HepG2 (cell line): ENCODE measurements around the gene ATM. TPM values are rescaled to one million over a fixed set of nuclear protein-coding genes. Genes with fewer than 3 reads are reported as not detected.

Experiments used
- ATAC-seq: fragments of 200-7000 bp; cut with Tn5 transposase; 3 replicates; pipeline ENCODE4 v1.9.1; 2020; ENCODE audit warnings: mild to moderate bottlenecking, moderate library complexity
- BruUV-seq: library from RNA; stranded (reverse); fragments of 400-500 nt; replicated peaks from 2 replicates; lab custom pipeline; 2021; lab: Mats Ljungman, UMichigan
- CTCF ChIA-PET: fragments of 300-600 bp; formaldehyde crosslinking; extraction: SDS; loops from one replicate; lab custom pipeline; 2021; ENCODE audit warnings: low total read pairs, inconsistent platforms, low intra/inter-chr PET ratio; lab: Yijun Ruan, JAX
- POLR2A ChIA-PET: fragments of 350-600 bp; sonication (Branson Sonifier 250); formaldehyde crosslinking; loops from one replicate; lab custom pipeline; 2020; ENCODE audit warnings: antibody characterized with exemption, inconsistent platforms; lab: Yijun Ruan, JAX
- DNase-seq: peaks from one replicate; pipeline ENCODE4 v3.0.0-alpha.2; 2015; ENCODE audit warnings: low spot score
- FAIRE-seq: peaks from 3 replicates; lab custom pipeline; 2011; peaks lifted over from hg19 to GRCh38; lab: Jason Lieb, UNC
- H2AFZ ChIP-seq: one replicate; pipeline ENCODE4 v1.6.1; 2011; ENCODE audit warnings: low read length, inconsistent platforms
- H3K27ac ChIP-seq: fragments of 300-600 bp; 3 replicates; pipeline ENCODE4 v1.8.0; 2011; ENCODE audit warnings: mixed run types, mild to moderate bottlenecking, mixed read lengths, low read length, inconsistent platforms; ENCODE audit not compliant: insufficient read depth; ENCODE audit errors: extremely low read length
- H3K27me3 ChIP-seq, 2 experiments: fragments of 200-600 bp in 1 of 2; 2 replicates in 1 of 2; 3 replicates in 1 of 2; pipeline versions ENCODE4 v1.6.0 to v1.8.0; 2011; ENCODE audit warnings: low read length in 2 of 2, mild to moderate bottlenecking in 2 of 2, moderate library complexity in 2 of 2, inconsistent platforms in 1 of 2; ENCODE audit not compliant: insufficient read depth in 2 of 2, control insufficient read depth in 1 of 2
- H3K36me3 ChIP-seq, 2 experiments: fragments of 200-600 bp in 1 of 2; replicated peaks in 1 of 2; 2 replicates in 1 of 2; 3 replicates in 1 of 2; pipeline versions ENCODE4 v1.5.1 to v1.8.0; 2011; ENCODE audit warnings: low read length in 2 of 2, inconsistent platforms in 1 of 2; ENCODE audit not compliant: insufficient read depth in 2 of 2, control insufficient read depth in 1 of 2
- H3K4me1 ChIP-seq: 2 replicates; pipeline ENCODE4 v1.5.1; 2012; ENCODE audit warnings: low read length, inconsistent platforms; ENCODE audit not compliant: insufficient read depth
- H3K4me2 ChIP-seq: 2 replicates; pipeline ENCODE4 v1.6.0; 2011; ENCODE audit warnings: low read depth, low read length, inconsistent platforms
- H3K4me3 ChIP-seq, 3 experiments: fragments of 200-600 bp in 1 of 3; sonication (generic), shearing (Covaris generic) in 1 of 3; replicated peaks in 1 of 3; 2 replicates each; pipeline ENCODE4 v1.5.1; 2011 to 2016; ENCODE audit warnings: low read length in 3 of 3, inconsistent platforms in 2 of 3, low read depth in 2 of 3, mild to moderate bottlenecking in 2 of 3, control low read depth in 1 of 3, mixed read lengths in 1 of 3; ENCODE audit not compliant: insufficient read depth in 1 of 3
- H3K79me2 ChIP-seq: one replicate; pipeline ENCODE4 v1.6.1; 2011; ENCODE audit warnings: low read length, inconsistent platforms; ENCODE audit not compliant: insufficient read depth
- H3K9ac ChIP-seq: 2 replicates; pipeline ENCODE4 v1.6.0; 2011; ENCODE audit warnings: mild to moderate bottlenecking, low read depth, low read length, inconsistent platforms; ENCODE audit not compliant: insufficient read depth
- H3K9me3 ChIP-seq: 2 replicates; pipeline ENCODE4 v1.5.1; 2012; ENCODE audit warnings: mild to moderate bottlenecking, low read length
- H4K20me1 ChIP-seq: 2 replicates; pipeline ENCODE4 v1.6.0; 2011; ENCODE audit warnings: inconsistent platforms, mild to moderate bottlenecking, low read length, moderate library complexity; ENCODE audit not compliant: insufficient read depth
- ZBTB49 ChIP-seq: sonication (generic); formaldehyde crosslinking; IDR thresholded peaks from 2 replicates; pipeline ENCODE4 v1.4.0; 2020; ENCODE audit warnings: missing genetic modification reagents, borderline replicate concordance
- ZNF260 ChIP-seq: sonication (generic); formaldehyde crosslinking; IDR thresholded peaks from 2 replicates; pipeline ENCODE4 v1.4.0; 2020; ENCODE audit warnings: missing genetic modification reagents, low read depth, mild to moderate bottlenecking, borderline replicate concordance
- ZNF572 ChIP-seq: sonication (generic); formaldehyde crosslinking; IDR thresholded peaks from 2 replicates; pipeline ENCODE4 v1.5.1; 2020; ENCODE audit warnings: mild to moderate bottlenecking, missing genetic modification reagents
- ZNF720 ChIP-seq: sonication (generic); formaldehyde crosslinking; IDR thresholded peaks from 2 replicates; pipeline ENCODE4 v1.4.0; 2020; ENCODE audit warnings: missing genetic modification reagents
- WGBS: methylation state at CpG from one replicate; pipeline ENCODE4 v1.1.6; 2017; ENCODE audit warnings: low lambda C conversion rate; 5-methylcytosine and 5-hydroxymethylcytosine counted together
- in situ Hi-C: cut with HindIII; loops from 2 replicates; pipeline ENCODE4 v1.10.0; 2017; ENCODE audit warnings: low pct_unique_long_range_greater_than_20kb; ENCODE audit not compliant: extremely low pct_ligation_motif_present
- intact Hi-C: fragments of 100-400 bp; cut with micrococcal nuclease; formaldehyde crosslinking; loops from one replicate; pipeline ENCODE4 v1.10.0; 2022; ENCODE audit not compliant: unreplicated experiment
- polyA plus RNA-seq, 8 experiments: library from polyadenylated mRNA; depleted of rRNA in 3 of 8; stranded (reverse) in 7 of 8; unstranded in 1 of 8; fragments of >200 nt; fragmentation: Illumina TruSeq in 4 of 8; extraction: Trizol in 4 of 8; gene quantifications; 2 replicates each; pipeline versions ENCODE4 v1.2.1 to v1.2.3, GENCODE V29; 2011 to 2016; ENCODE audit warnings: low read depth in 4 of 8, missing spikeins in 1 of 8, mixed read lengths in 1 of 8; ENCODE audit not compliant: insufficient read depth in 1 of 8
- total RNA-seq, 5 experiments: library from RNA; depleted of rRNA; stranded (reverse); fragments of >200 nt; fragmentation: Illumina TruSeq; extraction: Trizol; gene quantifications; 2 replicates each; pipeline ENCODE4 v1.2.3, GENCODE V29; 2016; ENCODE audit warnings: low read depth in 1 of 5
- TF ChIP-seq, protein P1 (sequence below): sonication (generic); formaldehyde crosslinking; IDR thresholded peaks from 2 replicates; pipeline ENCODE4 v1.4.0; 2020; ENCODE audit warnings: missing genetic modification reagents, borderline replicate concordance

ATM gene
- total and polyA plus RNA-seq, 2 of the 13 experiments (the other 11 are each of a cell fraction or from before 2014, with no cell fraction given): 40.0 to 71.6 TPM

- TF ChIP-seq, protein P1, sequence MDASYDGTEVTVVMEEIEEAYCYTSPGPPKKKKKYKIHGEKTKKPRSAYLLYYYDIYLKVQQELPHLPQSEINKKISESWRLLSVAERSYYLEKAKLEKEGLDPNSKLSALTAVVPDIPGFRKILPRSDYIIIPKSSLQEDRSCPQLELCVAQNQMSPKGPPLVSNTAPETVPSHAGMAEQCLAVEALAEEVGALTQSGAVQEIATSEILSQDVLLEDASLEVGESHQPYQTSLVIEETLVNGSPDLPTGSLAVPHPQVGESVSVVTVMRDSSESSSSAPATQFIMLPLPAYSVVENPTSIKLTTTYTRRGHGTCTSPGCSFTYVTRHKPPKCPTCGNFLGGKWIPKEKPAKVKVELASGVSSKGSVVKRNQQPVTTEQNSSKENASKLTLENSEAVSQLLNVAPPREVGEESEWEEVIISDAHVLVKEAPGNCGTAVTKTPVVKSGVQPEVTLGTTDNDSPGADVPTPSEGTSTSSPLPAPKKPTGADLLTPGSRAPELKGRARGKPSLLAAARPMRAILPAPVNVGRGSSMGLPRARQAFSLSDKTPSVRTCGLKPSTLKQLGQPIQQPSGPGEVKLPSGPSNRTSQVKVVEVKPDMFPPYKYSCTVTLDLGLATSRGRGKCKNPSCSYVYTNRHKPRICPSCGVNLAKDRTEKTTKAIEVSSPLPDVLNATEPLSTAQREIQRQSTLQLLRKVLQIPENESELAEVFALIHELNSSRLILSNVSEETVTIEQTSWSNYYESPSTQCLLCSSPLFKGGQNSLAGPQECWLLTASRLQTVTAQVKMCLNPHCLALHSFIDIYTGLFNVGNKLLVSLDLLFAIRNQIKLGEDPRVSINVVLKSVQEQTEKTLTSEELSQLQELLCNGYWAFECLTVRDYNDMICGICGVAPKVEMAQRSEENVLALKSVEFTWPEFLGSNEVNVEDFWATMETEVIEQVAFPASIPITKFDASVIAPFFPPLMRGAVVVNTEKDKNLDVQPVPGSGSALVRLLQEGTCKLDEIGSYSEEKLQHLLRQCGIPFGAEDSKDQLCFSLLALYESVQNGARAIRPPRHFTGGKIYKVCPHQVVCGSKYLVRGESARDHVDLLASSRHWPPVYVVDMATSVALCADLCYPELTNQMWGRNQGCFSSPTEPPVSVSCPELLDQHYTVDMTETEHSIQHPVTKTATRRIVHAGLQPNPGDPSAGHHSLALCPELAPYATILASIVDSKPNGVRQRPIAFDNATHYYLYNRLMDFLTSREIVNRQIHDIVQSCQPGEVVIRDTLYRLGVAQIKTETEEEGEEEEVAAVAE (CRISPR knock-in tag): no peak
- TF ChIP-seq ZNF260 (CRISPR knock-in tag) (no peak), ZBTB49 (CRISPR knock-in tag) (no peak)
- TF ChIP-seq, all 625 proteins: peak for 2
These were observed 15.2 kb upstream of the ATM start (continued) for GRCh38 chr11:108207683-108208060.

GRCh38 chr11:108210441-108210840 is 12.4 kb upstream of the ATM start:
- Histone ChIP-seq H3K4me2 (no peak overlapping the region), H3K27ac (no peak overlapping the region), H3K9me3 (no peaks in the 10 kb centered on the region), H3K36me3 (peaks cover 8 to 21% of the 10 kb centered on the region in 2 experiments; a peak in 4 of 5 replicates), H2AFZ (no peak overlapping the region), H3K27me3 (no peaks in the 10 kb centered on the region), H3K4me1 (peaks cover 20% of the 10 kb centered on the region), H3K9ac (no peak overlapping the region), H3K79me2 (peaks cover 29% of the 10 kb centered on the region), H3K4me3 (no peak overlapping the region), H4K20me1 (no peaks in the 10 kb centered on the region; the same call in 1 of the 2 replicates)
- ChIA-PET POLR2A (no interaction called here), CTCF (no interaction called here)
- no TSS peak for BruUV-seq
- intact Hi-C loops (no loop called here), in situ Hi-C loops (no loop called here)
- DNase-seq (no peak), FAIRE-seq (no peak), ATAC-seq (no peak)
- no peak for TF ChIP-seq ZNF720 (CRISPR knock-in tag)
- TF ChIP-seq ZNF572: no peak
- WGBS: 100% methylated on average over 1 of the region's 1 CpG
